NCI-H2107 treated with DMSO at 0.1 percent for 48 hours (cell line): ENCODE data around the gene ZBTB6.
"Not testable (repeated sequence)": the region's sequence is repeated elsewhere in the genome, so short reads cannot be mapped to it uniquely, and the experiment has no call there.

Experiments used
- DNase-seq: peaks from one replicate; lab custom pipeline; 2025; ENCODE audit not compliant: unreplicated experiment; lab: John Stamatoyannopoulos, UW

The ZBTB6 gene

GRCh38 chr9:122929796-122930354 is 16.8 kb upstream of the ZBTB6 start:
- no peak for DNase-seq

GRCh38 chr9:122923947-122924346 is 10.8 kb upstream of the ZBTB6 start:
- no peak for DNase-seq

- no peak for DNase-seq
These were observed 9.6 kb upstream of the ZBTB6 start for GRCh38 chr9:122922713-122923112.

DNA sequence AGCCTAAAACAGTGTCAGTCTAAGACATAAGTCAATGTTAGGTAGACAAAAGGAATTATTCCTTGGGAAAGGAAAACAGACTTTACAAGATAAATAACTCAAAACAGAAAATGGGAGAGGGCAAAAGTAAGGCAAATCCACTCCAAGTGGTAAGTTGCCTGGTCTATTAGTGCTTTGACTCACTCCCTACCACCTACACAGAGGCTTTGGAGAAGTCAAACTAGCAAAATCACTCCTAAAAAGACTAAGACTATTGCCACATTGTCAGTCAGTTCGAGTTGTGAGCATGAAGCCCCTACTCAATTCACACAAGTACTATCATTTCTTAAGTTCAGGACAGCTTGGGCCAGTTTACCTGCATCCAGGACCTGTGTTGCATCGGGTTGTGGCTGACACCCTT is 5.2 kb upstream of the ZBTB6 start:
- DNase-seq, result no peak

GRCh38 chr9:122912671-122912963 is 506 bp downstream of the ZBTB6 start:
- no peak for DNase-seq

DNA sequence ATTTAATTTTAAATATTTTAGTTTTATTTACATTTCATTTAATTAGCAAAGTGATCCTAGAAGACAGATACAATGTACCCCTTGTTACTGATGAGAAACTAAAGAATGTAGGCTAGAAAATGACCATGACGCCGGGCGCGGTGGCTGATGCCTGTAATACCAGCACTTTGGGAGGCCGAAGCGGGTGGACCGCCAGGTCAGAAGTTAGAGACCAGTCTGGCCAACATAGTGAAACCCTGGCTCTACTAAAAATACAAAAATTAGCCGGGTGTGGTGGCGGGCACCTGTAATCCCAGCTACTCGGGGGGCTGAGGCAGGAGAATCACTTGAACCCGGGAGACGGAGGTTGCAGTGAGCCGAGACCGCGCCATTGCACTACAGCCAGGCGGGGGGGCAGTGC is 7.0 kb downstream of the ZBTB6 start:
- not testable (repeated sequence) for DNase-seq

- peak; percentile 99 for DNase-seq
These were observed 8.1 kb downstream of the ZBTB6 start, which contains the start of gene RC3H2 for GRCh38 chr9:122904823-122905710. Gene RC3H2 (minus strand): TSS chr9:122905359. CDS start chr9:122897509, 7,850 bp downstream.

- DNase-seq, result peak; percentile 13
These were observed 8.7 kb downstream of the ZBTB6 start for GRCh38 chr9:122904466-122904822.

- DNase-seq, result no peak
These were observed 12.3 kb downstream of the ZBTB6 start for GRCh38 chr9:122900791-122901190.

DNA sequence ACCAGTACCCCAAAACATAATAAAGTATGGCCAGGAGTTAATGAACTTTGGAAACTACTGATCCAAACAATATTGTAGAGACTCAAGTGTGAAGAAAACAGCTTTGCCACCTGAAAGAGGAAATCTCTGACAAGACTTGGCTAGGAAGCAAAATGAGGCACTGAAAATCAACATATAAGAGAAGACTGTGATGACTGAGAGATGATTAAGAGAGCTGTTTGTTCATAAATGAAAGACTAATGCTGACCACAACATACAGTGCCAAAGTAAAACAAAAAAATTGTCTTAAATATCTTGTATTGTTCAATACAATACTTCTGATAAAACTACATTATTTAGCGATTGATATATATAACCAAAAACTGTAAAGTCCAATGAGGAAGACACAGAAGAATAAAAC is 15.2 kb downstream of the ZBTB6 start:
- DNase-seq, result no peak

- no peak for DNase-seq
These were observed 24.6 kb downstream of the ZBTB6 start for GRCh38 chr9:122888480-122888879.

GRCh38 chr9:122883125-122883524 is 30.0 kb downstream of the ZBTB6 start:
- DNase-seq, result no peak

DNA sequence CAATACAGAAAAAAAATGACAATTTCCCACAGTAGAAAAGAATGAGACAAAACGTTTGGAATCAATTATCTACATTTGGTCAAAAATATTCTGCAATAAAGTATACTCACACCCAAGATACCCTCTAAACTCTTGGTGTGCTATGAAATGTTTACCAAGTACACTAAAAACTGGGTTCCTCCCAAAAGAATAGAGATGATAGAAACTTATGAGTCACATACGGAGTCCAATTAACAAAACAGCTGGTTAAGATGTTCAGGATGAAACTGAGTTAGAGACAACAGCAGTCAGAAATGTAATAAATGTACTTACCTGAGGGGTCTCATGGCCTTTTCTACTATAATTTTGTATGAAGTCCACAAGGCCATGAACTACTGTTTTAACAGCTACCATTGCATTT is 33.7 kb downstream of the ZBTB6 start:
- DNase-seq, result no peak

DNA sequence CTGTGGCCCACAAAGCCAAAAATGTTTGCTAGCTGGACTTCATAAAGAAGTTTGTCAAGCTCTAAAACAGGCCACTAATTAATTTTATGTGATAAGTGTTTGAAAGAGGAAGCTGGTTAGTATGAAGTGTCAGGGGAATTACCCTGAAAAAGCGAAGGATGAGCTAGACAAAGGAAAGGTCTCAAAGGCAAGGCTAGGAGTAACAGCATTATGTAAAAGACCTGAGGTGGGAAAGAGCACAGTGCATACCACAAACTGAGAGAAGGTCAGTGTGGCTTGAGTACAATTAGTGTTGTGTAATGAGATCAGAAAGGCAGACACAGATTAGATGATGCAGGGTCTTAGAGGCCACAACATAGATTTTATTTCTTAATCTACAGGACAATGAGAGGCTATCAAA is 37.6 kb downstream of the ZBTB6 start:
- no peak for DNase-seq

GRCh38 chr9:122867276-122867675 is 45.8 kb downstream of the ZBTB6 start:
- DNase-seq, result not testable (repeated sequence)

GRCh38 chr9:122866079-122866478 is 47.0 kb downstream of the ZBTB6 start:
- no peak for DNase-seq

GRCh38 chr9:122865300-122865699 is 47.8 kb downstream of the ZBTB6 start:
- DNase-seq, result no peak

DNA sequence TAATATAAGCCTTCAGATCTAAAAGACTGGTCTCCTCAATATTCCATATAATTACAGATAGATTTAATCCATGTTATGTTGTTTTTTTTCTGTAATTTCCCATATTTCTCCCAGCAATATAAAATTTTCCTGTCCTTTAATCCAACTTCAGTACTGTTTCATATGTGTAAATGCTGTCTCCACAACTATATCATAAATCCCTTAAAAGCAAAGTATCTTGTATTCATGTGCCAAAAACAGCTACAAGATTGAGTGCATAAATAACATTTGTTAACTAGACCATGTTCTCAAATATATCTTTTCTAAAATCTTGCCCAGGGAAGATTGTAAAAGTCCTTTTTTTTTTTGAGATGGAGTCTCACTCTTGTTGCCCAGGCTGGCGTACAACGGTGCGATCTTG is 49.7 kb downstream of the ZBTB6 start:
- DNase-seq, result no peak

DNA sequence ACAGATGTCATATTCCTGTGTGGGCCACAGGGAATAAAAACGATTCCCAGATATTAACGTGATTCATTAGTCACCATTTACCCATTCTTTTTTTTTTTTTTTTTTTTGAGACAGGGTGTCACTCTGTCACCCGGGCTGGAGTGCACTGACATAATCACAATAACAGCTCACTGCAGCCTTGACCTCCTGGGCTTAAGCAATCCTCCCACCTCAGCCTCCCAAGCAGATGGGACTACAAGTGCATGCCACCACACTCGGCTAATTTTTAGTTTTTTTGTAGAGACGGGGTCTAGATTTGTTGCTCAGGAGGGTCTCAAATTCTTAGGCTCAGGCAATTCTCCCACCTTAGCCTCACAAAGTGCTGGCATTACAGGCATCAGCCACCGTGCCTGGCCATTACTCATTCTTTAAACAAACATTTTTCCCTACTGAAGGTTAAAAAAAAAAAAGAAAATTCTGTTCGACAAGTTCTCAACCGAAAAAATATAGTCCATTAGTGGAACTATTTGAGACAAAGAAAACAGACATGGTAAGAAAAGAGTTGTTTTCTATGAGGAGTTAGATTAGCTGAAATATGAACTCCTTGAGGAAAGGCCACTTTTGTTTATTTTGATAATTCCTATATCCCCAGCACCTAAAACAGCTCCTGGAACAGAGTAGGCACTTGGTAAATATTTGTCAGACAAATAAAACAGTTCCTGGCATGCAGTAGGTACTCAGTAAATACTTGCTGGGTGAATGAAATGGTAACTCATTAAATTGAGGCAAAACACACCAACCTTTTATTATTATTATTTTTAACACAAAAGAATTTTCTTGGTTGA is 52.6 kb downstream of the ZBTB6 start:
- no peak for DNase-seq
